GM18519 (cell line): Measurements from ENCODE around the gene LINC00632.
A peak's percentile ranks its signal among the peaks of the same experiment; 100 is the strongest.

Experiments
- ATAC-seq: cut with Tn5 transposase; IDR thresholded peaks from one replicate; pipeline ENCODE4 v1.9.1; 2021; ENCODE audit warnings: mild to moderate bottlenecking, moderate library complexity; ENCODE audit not compliant: unreplicated experiment, low FRiP score

Gene LINC00632

GRCh38 chrX:140764401-140764919, 54.9 kb downstream of the LINC00632 start:
- no peak for ATAC-seq

GRCh38 chrX:140765043-140765784, 55.7 kb downstream of the LINC00632 start:
- no peak for ATAC-seq

- no peak for ATAC-seq
These were observed 56.6 kb downstream of the LINC00632 start for GRCh38 chrX:140766024-140766611.

- ATAC-seq: no peak
These were observed 58.1 kb downstream of the LINC00632 start for GRCh38 chrX:140767646-140768045.

GRCh38 chrX:140775211-140775610, 65.7 kb downstream of the LINC00632 start:
- ATAC-seq: no peak

GRCh38 chrX:140776320-140776719, 66.8 kb downstream of the LINC00632 start:
- no peak for ATAC-seq

- ATAC-seq: no peak
These were observed 85.1 kb downstream of the LINC00632 start for GRCh38 chrX:140794642-140795041.

GRCh38 chrX:140799216-140799615, 89.7 kb downstream of the LINC00632 start:
- no peak for ATAC-seq

GRCh38 chrX:140804292-140804691, 94.7 kb downstream of the LINC00632 start:
- ATAC-seq: no peak

GRCh38 chrX:140815868-140816267, 106.3 kb downstream of the LINC00632 start:
- no peak for ATAC-seq

- peak; percentile 47 for ATAC-seq
These were observed 108.4 kb downstream of the LINC00632 start for GRCh38 chrX:140817943-140818342.

GRCh38 chrX:140821280-140821679, 111.7 kb downstream of the LINC00632 start:
- ATAC-seq: no peak

- ATAC-seq: no peak
These were observed 112.6 kb downstream of the LINC00632 start for GRCh38 chrX:140822184-140822583.

GRCh38 chrX:140822861-140823260, 113.3 kb downstream of the LINC00632 start:
- no peak for ATAC-seq

- ATAC-seq: no peak
These were observed 127.3 kb downstream of the LINC00632 start for GRCh38 chrX:140836874-140837273.
